ENCODE results near the gene MYOCD.

The MYOCD gene

DNA sequence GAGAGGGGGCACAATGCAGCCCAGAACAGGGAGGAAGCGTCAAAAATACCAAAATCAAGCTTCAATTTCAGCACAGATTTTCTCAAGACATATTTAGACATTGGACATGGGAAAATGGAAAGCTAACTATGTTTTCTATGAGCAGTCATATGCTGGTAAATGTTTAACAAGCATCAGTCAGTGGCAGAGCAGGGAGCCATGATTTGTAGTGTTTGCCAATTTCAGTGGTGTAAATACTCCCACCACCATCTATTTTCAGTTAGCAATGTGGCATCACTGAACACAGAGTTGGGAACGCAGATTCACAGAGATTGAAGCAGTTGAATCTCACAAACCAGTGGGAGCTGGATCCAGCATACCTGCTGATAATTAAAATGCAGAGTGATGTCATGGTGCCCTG lies 24.6 kb upstream of the MYOCD start:
- DNase-seq (ENCODE audit: low read depth, low spot score), result no peak

DNA sequence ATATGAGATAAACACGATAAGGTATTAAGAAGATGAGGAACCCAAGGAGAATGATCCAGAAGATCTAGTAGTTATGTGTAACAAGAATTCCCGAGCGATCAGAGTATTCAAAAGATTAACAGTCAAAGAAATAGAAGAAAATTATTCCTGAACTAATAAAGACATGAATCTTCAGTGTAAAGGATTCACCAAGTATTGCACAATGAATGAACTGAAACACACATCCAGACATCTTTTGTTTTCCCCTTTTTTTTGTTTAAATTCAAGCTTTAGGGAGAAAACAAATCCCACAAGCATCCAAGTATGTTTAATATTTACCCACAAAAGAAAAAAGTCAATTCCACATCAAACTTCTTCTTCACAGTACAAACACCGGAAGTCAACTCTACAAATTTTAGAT lies 23.7 kb upstream of the MYOCD start:
- DNase-seq (ENCODE audit: low read depth, low spot score), result no peak

DNA sequence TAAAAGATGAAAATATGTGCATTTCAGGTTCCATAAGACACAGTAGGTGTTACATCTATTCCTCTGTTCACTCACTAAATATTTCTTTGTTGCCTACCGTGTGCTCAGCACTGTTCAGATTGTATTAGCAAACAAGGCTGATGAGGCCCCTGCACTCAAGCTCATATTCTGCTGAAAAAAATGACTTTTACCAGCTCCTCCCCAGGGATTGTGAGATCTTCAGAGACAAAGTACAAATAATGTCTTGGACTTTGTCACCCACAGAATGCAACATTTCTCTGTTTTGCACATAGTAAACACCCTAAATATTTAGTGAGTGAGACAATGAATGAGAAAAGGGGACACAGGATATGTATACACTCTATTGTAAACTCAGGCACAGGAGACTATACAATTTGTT lies 21.9 kb upstream of the MYOCD start:
- no peak for DNase-seq (ENCODE audit: low read depth, low spot score)

DNA sequence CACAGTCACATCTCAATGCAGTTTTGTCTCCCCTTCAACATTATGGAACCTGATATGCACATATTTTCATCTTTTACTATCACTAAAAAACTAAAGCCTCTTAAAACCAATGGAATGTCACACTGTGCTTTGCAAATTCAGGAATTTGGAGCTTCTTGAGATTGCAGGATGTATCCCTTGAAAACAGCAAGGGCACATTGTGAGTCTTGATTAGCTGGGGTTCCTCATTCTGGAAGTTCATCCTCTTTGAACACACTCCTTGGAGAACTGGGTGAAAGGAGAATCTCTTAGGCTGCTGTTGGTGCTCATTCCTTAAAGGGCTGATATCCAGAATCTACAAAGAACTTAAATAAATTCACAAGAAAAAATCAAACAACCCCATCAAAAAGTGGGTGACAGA lies 21.1 kb upstream of the MYOCD start:
- no peak for DNase-seq (ENCODE audit: low read depth, low spot score)

DNA sequence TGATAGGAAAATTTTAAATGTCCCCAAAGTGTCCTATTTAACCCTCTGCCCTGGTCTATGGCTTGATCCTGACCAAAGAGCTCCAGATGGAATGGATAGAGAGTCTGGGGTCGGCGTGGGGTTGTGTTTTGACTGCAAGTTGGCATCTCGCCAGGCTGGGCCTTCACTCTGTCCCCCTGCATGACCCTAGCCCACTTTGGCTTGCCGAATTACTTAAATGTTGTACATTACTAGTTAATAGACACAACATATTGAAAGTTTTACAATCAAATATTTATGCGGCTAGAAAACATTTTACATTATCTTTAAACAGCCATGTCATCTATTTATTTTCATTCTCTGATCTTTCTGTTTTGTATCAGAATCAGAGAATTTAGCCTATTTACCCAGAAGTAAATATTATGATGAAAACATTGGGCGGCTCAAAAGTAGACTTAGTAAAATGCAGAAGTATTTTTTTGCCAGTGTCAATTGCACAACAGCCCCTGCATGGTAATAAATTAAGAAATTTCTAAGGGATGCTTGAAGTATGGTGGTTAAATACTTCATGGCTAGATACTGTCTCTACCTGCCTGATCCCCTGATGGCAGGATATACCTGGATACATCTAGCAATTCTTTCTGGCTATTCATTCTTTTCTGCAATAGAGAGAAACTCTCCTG lies 18.8 kb upstream of the MYOCD start:
- DNase-seq (ENCODE audit: low read depth, low spot score), result no peak

DNA sequence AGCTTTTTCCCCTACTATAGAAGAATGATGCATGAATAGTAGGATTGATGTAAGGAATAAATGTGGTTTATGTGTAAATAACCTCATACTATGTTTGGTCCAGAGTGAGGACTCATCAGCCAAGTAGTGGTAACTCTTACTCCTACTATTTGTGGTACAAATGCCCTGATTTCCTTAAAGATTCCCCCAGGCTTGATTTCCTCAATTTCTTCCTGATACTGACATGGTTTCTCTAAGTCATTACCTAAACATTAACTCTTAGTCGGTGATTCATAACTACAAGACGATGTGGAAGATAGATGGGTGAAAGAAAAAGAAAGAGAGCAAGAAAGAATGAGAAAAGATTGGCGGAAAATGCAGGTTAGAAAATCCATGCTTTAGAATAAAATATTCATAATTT lies 17.2 kb upstream of the MYOCD start:
- no peak for DNase-seq (ENCODE audit: low read depth, low spot score)

DNA sequence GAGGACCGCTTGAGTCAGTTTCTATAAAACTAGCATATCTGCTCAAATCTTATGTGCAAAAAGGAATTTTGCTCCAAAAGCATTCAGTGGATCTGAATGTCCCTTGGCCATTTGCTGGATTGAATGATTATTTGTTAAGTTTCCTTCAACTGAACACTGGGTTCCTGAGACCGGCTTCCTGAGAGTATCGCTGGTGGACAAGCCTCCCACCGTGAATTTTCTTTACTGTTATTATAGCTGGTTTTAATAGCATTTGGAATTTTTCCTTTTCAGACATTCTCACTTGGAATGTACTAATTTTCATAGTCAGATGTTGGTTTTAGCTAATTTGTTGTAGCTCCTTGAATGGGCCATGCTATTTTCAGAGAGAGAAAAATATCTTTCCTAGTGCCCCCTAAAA lies 9.8 kb upstream of the MYOCD start:
- DNase-seq (ENCODE audit: low read depth, low spot score), result no peak

DNA sequence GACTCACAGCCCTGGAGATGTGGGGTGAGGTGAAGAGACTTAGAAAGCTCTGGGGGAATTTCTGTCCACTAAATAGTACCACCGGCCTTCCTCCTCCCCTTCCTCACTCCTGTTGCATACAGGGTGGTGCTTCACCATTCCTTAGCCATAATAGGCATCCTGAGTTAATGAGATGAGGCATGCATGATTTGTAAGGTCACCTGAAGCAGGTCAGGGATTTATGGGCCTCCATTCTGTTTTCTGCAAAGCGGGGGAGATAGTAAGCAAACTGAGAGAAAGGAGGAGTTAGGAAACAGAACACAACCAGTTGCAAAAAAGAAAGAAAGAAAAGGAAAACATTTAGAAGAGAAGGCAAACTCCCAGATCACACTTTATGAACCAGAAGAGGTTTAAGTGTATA lies 9.3 kb upstream of the MYOCD start:
- DNase-seq (ENCODE audit: low read depth, low spot score), result no peak

DNA sequence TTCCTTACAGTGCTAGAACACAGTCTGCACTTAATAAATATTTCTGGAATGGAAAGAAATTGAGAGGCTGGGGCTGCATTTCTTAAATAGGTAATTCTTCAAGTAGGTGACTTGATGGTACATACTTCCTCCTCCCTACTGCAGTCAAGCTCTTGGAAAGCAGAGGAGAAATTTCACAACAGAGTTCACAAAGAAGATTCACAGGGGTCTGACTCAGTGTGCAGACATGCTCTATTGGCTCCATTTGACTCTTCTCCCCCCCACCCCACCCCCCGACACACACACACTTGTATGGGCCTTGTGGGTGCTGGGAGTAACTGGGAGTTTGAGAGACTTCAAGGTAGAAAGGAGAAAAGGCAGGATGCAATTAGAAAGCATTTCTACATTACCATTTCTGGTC lies 6.2 kb upstream of the MYOCD start:
- no peak for DNase-seq (ENCODE audit: low read depth, low spot score)

DNA sequence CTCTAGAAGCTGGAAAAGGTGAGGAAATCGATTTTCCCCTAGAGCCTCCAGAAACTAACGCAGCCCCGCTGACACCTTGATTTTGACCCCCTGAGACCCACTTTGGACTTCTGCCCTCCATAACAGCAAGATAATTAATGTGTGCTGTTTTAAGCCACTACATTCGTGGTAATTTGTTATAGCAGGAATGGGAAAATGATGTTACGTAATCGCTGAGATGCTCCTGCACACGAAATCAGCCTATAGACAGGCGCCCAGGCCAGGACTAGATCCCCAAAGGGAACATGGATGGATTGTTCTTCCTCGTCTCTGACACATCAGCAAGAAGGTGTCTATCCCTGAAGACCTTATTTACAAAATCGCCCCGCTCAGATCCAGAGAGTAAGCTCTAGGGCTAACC lies 1.4 kb upstream of the MYOCD start:
- DNase-seq (ENCODE audit: low read depth, low spot score), result no peak

DNA sequence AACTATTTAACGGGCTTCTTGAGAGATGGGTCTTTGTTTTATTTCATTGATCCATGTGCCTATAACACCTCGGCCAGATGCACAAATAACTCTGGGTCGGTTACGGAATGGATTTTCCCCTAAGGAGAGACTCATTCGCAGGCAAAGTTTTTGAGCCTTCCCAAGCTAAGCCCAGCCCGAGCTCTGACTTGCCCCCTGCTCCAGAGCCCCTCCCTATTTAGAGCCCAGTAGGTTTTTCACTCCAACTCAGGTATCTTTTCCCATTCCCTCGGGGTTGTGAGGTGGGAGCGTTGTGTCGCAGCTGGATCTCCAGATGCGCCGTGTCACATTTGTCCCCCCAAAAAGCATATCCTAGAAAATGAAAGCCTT lies 812 bp upstream of the MYOCD start:
- peak; percentile 19 for DNase-seq (ENCODE audit: low read depth, low spot score)

DNA sequence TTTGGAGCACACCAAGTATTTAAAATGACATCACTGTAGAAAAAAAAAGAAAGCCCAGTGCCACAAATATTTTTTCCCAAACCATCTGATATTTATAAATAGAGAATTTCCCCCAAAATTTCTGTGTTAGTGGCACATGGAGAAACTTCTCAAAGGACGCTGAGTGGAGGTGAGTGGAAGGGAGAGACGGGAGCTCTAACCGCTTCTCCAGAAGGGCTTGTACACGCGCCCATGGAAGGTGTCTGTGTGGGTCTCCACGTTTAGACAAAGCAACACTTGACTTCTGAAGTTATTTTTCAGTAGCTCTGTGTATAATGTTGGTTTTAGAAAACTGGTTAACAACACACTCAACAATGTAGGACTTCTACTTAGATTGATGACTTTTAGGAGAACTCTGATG lies 1.0 kb downstream of the MYOCD start:
- no peak for DNase-seq (ENCODE audit: low read depth, low spot score)

DNA sequence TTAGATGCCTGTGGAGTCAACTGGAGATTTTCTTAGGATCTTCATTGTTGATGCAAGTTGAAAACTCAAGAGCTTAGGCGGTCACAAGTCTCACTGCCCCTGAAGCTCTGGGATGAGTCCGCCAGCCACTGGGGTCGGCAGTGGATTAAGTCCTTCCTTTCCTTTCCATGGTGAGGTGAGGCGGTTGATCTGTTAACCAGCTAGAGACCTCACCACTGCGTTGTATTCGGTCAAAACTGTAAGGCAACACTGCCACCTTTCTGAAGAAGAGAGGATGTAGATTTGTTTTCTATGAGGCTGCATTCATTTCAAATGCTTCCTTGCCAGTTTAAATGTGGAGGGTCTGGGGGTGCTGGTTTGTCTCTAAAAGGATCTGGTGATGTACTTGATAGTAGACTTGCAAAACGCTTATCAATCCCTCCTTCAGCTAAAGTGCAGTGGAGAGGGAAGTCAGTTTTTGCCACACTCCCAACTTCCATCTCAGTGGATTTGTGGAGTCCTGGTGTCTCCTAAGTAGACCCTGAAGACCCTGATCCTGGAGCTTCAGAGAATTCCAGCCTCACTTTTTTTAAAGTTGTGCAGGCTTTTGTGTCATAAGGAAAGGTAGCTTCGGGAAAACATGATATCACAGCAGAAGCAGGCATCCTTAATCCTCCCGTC lies 1.7 kb downstream of the MYOCD start:
- peak; percentile 72 for DNase-seq (ENCODE audit: low read depth, low spot score)

DNA sequence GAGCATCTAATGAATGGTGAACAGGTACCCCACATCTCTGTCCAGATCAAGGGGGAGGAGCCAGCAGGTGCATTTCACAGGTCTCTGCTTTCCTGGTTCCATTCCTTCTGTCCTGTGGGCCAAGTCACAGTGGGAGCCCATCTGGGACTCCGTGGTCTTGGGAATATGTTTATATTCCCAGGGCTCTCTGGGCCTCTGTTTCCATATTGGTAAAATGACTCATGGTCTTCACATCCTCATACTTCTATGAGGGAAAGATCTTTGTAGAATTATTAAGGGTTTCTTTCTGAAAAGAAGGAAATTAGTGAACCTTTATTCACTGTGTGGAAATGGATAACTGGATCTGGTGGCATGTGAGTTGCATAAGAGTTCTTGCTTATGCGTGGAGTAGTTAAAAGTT lies 6.2 kb downstream of the MYOCD start:
- no peak for DNase-seq (ENCODE audit: low read depth, low spot score)

DNA sequence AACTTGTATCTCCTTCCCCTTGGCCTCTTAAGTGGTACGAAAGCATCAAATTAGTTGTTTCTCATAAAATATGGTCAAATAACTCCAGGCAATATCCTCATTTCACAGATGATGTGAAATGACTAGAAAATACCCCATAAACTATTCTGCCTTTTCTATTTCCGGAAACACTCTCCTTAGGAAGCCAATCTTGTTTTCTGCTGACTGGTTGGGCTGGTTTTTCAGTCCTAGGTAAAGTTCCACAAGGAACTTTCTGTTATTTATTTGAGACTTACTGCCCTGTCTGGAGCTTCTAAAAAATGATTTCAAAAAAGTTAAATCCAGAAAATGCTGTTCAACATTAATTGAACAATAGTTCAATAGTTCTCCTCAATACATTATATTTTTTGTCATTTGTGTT lies 7.3 kb downstream of the MYOCD start:
- DNase-seq (ENCODE audit: low read depth, low spot score), result no peak

DNA sequence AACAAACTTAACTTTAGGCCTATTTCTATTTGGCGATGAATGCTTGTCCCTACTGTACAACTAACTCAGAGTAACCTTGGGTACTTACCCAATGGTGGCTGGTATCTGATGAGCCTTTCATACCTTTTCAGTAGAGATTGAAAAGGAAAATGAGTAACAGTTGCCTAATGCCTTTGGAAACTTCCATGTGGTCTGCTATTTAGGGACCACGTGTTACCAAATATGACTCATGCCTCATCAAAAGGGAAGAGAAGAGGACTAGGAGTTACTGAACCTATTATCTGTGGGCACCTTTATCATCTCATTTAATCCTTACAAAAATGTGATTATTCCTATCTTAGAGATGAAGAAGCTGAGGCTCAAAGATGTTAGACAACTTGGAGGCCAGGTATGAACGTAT lies 8.1 kb downstream of the MYOCD start:
- DNase-seq (ENCODE audit: low read depth, low spot score), result no peak

DNA sequence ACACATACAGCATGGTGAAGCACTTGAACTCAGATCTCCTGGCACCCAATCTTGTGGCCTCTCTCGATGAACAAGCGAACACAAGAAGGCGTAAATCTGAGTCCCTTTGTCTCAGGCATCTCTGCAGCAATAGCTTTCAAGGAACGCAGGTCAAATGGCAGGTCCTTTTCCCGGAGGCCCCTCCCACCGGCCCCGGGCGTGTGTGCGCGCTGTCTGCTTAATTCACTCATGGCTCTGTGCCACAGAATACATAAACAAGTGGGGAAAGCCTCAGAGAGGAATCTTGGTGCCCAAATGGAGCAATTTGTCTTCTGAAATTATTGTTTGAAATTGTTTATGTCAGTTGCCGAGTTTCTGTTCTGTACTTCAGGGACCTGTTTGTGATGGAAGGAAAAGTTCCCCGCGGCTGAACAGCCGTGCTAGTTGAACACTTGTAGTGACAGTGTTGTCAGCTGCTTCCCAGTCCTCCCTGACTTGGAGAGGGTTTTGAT lies 14.8 kb downstream of the MYOCD start:
- peak; percentile 65 for DNase-seq (ENCODE audit: low read depth, low spot score)

DNA sequence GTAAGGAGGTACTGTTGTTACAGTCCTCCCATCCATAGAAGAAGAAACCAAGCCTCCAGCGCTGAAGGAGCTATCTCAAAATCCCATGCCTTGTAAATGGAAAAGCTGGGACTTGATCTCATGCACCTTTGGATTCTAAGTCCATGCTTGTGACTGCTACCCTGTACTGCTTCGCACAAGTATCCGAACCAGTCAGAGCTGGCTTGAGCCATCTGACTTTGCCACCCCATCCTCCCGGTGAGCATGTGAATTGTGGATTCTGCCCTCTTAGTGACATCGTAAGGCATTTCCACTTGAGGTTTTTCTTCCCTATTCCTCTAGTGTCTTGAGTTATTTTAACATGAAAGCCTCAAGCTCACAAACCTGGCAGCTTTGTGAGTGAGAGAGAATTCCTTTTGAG lies 15.3 kb downstream of the MYOCD start:
- no peak for DNase-seq (ENCODE audit: low read depth, low spot score)

DNA sequence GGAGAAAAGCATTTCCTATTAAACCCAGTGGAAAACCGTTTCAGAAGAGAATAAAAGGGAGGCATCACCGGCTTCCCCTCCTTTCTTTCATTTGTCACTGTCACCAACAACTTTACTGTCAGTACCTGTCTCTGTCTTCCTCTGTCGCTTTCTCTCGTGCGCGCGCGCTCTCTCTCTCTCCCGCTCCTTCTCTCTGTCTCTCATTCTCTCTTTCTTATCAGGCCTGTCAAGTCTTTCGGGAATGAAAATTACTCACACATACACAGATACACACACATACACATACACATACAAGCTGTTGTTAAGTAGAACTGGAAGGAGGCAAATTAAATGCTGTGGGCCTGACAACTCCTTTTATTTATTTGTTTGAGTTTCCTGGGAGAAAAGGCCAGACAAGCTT lies 17.6 kb downstream of the MYOCD start:
- no peak for DNase-seq (ENCODE audit: low read depth, low spot score)

DNA sequence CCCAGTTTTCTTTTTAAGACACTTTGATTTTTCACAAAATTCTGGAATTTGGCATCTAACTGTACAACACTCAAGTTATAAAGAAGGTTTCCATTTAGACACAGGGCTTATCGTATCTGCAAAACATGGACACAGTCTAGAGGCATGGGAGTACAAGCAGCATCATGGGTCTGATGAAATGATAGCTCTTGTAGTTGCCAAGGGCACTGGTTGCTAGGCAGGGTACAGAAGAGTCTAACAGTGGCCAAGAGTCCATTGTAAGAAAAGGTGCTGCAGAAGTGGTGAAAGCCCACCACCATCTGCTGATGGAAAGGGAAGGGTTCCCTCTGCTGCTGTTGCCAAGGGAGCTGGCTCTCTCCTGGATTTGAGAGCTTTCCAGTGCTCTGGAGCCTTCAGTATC lies 20.8 kb downstream of the MYOCD start:
- DNase-seq (ENCODE audit: low read depth, low spot score), result no peak

DNA sequence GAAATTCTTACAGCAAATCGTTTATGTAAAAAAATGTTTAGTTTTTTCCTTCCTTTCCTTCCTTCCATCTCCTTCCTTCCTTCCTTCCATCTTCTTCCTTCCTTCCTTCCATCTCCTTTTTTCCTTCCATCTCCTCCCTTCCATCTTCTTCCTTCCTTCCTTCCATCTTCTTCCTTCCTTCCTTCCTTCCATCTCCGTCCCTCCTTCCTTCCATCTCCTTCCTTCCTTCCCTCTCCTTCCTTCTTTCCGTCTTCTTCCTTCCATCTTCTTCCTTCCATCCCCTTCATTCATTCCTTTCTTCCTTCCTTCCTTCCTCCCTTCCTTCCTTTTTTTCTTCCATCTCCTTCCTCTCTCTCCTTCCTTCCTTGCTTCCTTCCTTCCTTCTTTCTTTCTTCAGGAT lies 22.7 kb downstream of the MYOCD start:
- DNase-seq (ENCODE audit: low read depth, low spot score), result no peak

DNA sequence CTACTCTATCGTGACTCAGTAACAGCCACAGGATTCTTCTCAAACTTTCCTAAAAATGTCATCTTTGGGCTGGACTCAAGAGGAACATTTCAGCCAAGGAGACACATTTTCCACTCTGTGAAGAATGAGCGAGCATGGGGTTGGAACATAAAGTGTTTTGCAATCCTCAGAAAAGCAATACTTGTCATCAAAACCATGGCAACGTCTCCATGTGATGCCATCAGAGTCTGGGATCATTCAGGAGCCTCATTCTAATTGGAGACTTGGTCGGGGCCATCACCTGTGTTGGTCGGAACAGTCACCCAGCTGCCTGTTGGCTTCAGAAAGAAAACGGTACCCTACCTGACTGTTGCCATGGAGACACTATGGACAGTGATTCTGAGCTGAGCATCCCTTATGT lies 25.5 kb downstream of the MYOCD start:
- no peak for DNase-seq (ENCODE audit: low read depth, low spot score)

DNA sequence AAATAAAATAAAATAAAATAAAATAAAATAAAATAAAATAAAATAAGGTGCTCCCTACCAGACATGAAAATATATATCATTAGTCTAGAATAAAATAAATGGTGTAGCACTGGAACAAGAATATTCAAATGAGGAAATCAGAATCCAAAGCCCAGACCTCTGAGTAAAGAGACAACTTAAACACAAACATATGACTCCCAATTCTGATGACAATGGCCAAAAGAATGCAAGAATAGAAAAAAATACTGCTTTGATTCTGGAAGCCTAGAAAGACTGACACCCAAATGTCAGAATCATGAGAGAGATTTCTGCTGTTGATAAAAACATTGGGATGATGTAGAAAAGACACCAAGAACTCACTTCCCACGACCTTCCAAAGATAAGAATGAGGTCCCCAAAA lies 27.9 kb downstream of the MYOCD start:
- DNase-seq (ENCODE audit: low read depth, low spot score), result no peak

DNA sequence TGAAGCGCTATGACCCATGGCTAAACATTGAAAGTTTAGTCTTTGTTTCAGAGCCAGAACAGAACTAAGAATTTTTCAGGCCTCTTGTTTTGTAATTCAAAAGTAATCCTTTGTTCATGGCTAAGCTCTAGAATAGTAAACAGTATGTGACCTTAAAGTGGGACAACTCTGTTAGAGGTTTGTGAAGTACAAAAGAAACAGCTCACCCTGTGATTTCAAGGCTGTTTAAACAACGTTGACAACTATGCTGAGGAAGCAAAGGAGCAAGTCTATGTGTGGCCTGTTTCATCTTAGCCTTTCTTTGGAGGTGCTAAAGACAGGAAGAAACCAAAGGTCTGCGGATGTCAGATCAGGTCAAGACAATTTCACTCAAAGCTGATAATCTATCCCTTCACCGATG lies 40.4 kb downstream of the MYOCD start:
- DNase-seq (ENCODE audit: low read depth, low spot score), result no peak

Measured in ELF-1 (cell line).